ENCODE measurements around the gene ACER3. TPM values are rescaled to one million over a fixed set of nuclear protein-coding genes. Genes with fewer than 3 reads are reported as not detected.

ACER3 gene
- total and polyA plus RNA-seq, 2 of the 4 experiments (the other 2 are of a cell fraction) = 3.5 to 10.0 TPM

DNA sequence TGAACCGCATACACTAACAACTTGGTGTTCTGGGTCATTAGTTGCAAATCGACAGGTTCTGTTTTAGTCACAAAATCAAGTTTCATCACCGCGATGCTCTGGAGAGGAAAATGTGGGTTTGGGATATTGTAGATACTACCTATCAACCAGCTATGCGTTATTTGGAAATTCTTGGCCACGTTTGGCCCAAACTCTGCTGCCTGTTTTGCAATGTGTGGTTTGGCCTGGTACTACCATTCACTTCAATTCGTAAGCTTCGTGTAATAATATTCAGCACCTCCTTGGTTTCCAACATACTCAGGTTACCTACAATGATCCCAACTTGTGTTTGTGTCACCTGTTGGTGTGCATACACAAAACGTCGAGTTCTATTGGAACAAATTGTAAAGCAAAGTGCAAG lies 16.2 kb upstream of the ACER3 start:
- H3K14ac ChIP-seq (replicated peaks; ENCODE audit: low read depth, low read length) = no peak overlapping the region

More for the DNA sequence above, 16.2 kb upstream of the ACER3 start:
- Histone ChIP-seq H2BK20ac (ENCODE audit: low read depth, low read length) (no peak overlapping the region), H3K9me1 (ENCODE audit: insufficient read depth, low read length) (no peaks in the 10 kb centered on the region), H3K56ac (ENCODE audit: extremely low read depth, insufficient read depth, low read length) (no peak overlapping the region; the same call in 1 of the 2 replicates), H3K79me1 (ENCODE audit: low read depth in 1 of 2, low read length in 2 of 2) (no peaks in the 10 kb centered on the region), H3K23ac (ENCODE audit: low read depth, low read length) (no peak overlapping the region), H2BK120ac (ENCODE audit: low read depth, low read length) (no peak overlapping the region), H3K27ac (ENCODE audit: insufficient read depth, low read length) (no peak overlapping the region), H3K4me3 (ENCODE audit: insufficient read depth, low read depth, low read length) (no peak overlapping the region), H3K4me2 (ENCODE audit: low read depth, low read length) (no peak overlapping the region), H2AK5ac (ENCODE audit: low read depth, low read length) (no peak overlapping the region), H2BK5ac (ENCODE audit: low read depth, low read length, poor library complexity, severe bottlenecking) (no peak overlapping the region), H3K9me3 (ENCODE audit: control insufficient read depth, insufficient read depth, low read length) (peaks cover 2% of the 10 kb centered on the region; the same call in 1 of the 2 replicates), H4K8ac (ENCODE audit: low read depth in 2 of 2, low read length in 2 of 2) (no peak overlapping the region), H2AK9ac (replicated peaks; ENCODE audit: low read depth, low read length, poor library complexity) (no peak overlapping the region), H2BK15ac (ENCODE audit: low read depth, low read length) (no peak overlapping the region), H2AFZ (replicated peaks; ENCODE audit: low read length, poor library complexity) (no peak overlapping the region), H3K9ac (ENCODE audit: low read depth, low read length) (no peak overlapping the region), H3K36me3 (ENCODE audit: control insufficient read depth, insufficient read depth, low read length) (no peaks in the 10 kb centered on the region), H3K4ac (ENCODE audit: low read depth, low read length) (no peak overlapping the region), H3K27me3 (ENCODE audit: control insufficient read depth, insufficient read depth, low read length) (peaks cover 38% of the 10 kb centered on the region), H4K5ac (ENCODE audit: low read depth, low read length) (no peak overlapping the region), H3K4me1 (ENCODE audit: control insufficient read depth, insufficient read depth, low read length) (no peaks in the 10 kb centered on the region), H3K18ac (ENCODE audit: low read depth, low read length) (no peak overlapping the region), H4K91ac (ENCODE audit: insufficient read depth, low read depth, low read length) (no peak overlapping the region), H4K20me1 (ENCODE audit: insufficient read depth, low read length) (no peaks in the 10 kb centered on the region)
- TF ChIP-seq, protein P1, sequence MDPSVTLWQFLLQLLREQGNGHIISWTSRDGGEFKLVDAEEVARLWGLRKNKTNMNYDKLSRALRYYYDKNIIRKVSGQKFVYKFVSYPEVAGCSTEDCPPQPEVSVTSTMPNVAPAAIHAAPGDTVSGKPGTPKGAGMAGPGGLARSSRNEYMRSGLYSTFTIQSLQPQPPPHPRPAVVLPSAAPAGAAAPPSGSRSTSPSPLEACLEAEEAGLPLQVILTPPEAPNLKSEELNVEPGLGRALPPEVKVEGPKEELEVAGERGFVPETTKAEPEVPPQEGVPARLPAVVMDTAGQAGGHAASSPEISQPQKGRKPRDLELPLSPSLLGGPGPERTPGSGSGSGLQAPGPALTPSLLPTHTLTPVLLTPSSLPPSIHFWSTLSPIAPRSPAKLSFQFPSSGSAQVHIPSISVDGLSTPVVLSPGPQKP (IDR thresholded peaks at IDR 0.05; ENCODE audit: borderline replicate concordance, low read depth, low read length) = no peak
- TF ChIP-seq CHD1 (IDR thresholded peaks at IDR 0.05; ENCODE audit: low read depth, low read length) = no peak
- POLR2A ChIA-PET (ENCODE audit: unreplicated experiment) = no interaction called here
- in situ Hi-C loops (cut with MboI; ENCODE audit: low sequenced_read_pairs) (no loop called here), intact Hi-C loops (cut with micrococcal nuclease) (no loop called here), dilution Hi-C loops (cut with HindIII; ENCODE audit: low sequenced_read_pairs, unreplicated experiment) (no loop called here)
- CTCF ChIA-PET = no interaction called here
- BruUV-seq (replicated peaks) = no TSS peak
- ATAC-seq (ENCODE audit: low read depth) (no peak), DNase-seq (no peak)
- no CpG with 5 or more reads among the region's 10 CpGs for WGBS, 2 experiments (ENCODE audit: extremely low coverage in 2 of 2, insufficient read length in 1 of 2)
